GM12873 (cell line): Measurements from ENCODE around the gene LRGUK.
A peak's percentile ranks its signal among the peaks of the same experiment; 100 is the strongest.

Experiments
- CTCF ChIP-seq: IDR thresholded peaks from 2 replicates; pipeline ENCODE4 v1.5.1; 2012; ENCODE audit warnings: low read depth, mild to moderate bottlenecking, moderate library complexity, low read length, control low read depth; ENCODE audit not compliant: insufficient read depth; ENCODE audit errors: missing control alignments

The LRGUK gene

GRCh38 chr7:134248196-134248595 lies 121.1 kb downstream of the LRGUK start:
- TF ChIP-seq CTCF: no peak

- TF ChIP-seq CTCF: peak; percentile 24
Measured at GRCh38 chr7:134254311-134254710, 127.2 kb downstream of the LRGUK start.

GRCh38 chr7:134255814-134256213 lies 128.7 kb downstream of the LRGUK start:
- no peak for TF ChIP-seq CTCF

- TF ChIP-seq CTCF: no peak
Measured at GRCh38 chr7:134262322-134262721, 135.2 kb downstream of the LRGUK start.

GRCh38 chr7:134276951-134277350 lies 149.8 kb downstream of the LRGUK start:
- TF ChIP-seq CTCF: no peak

GRCh38 chr7:134278502-134279153 lies 151.5 kb downstream of the LRGUK start:
- no peak for TF ChIP-seq CTCF

- no peak for TF ChIP-seq CTCF
Measured at GRCh38 chr7:134279336-134279735, 152.2 kb downstream of the LRGUK start.
